HepG2 (cell line): ENCODE results near the gene TJAP1. TPM values are rescaled to one million over a fixed set of nuclear protein-coding genes. Genes with fewer than 3 reads are reported as not detected.

Source experiments
- ARNT2 ChIP-seq: sonication (generic); formaldehyde crosslinking; IDR thresholded peaks from 2 replicates; pipeline ENCODE4 v1.8.0; 2022; ENCODE audit warnings: mild to moderate bottlenecking, low read depth, missing genetic modification reagents, moderate library complexity
- CREB1 ChIP-seq, 2 experiments: fragments of 450-650 bp in 1 of 2; IDR thresholded peaks; 2 replicates each; pipeline ENCODE4 v1.6.1; 2016 to 2017; ENCODE audit warnings: control low read depth in 1 of 2, mild to moderate bottlenecking in 1 of 2, missing compliant biosample characterization in 1 of 2, missing genetic modification characterization in 1 of 2
- DPF2 ChIP-seq: sonication (generic); formaldehyde crosslinking; IDR thresholded peaks from 2 replicates; pipeline ENCODE4 v1.4.0; 2020; ENCODE audit warnings: mild to moderate bottlenecking, low read depth, missing genetic modification reagents, borderline replicate concordance
- FOSL1 ChIP-seq: sonication (generic); formaldehyde crosslinking; IDR thresholded peaks from 2 replicates; pipeline ENCODE4 v1.9.0; 2021; ENCODE audit warnings: missing genetic modification reagents, borderline replicate concordance
- FOXJ3 ChIP-seq: sonication (generic); formaldehyde crosslinking; IDR thresholded peaks from 2 replicates; pipeline ENCODE4 v1.4.0; 2020; ENCODE audit warnings: missing genetic modification reagents, mild to moderate bottlenecking, borderline replicate concordance
- FOXP4 ChIP-seq: sonication (generic); formaldehyde crosslinking; IDR thresholded peaks from 2 replicates; pipeline ENCODE4 v1.4.0; 2020; ENCODE audit warnings: missing genetic modification reagents
- GTF2F1 ChIP-seq: fragments of 150-350 bp; IDR thresholded peaks from 2 replicates; pipeline ENCODE4 v1.6.1; 2014; ENCODE audit warnings: low read length
- HIC2 ChIP-seq: sonication (generic); formaldehyde crosslinking; IDR thresholded peaks from 2 replicates; pipeline ENCODE4 v1.9.0; 2022; ENCODE audit warnings: low read depth, missing genetic modification reagents
- HMG20A ChIP-seq: IDR thresholded peaks from 2 replicates; pipeline ENCODE4 v1.6.1; 2016; ENCODE audit warnings: borderline replicate concordance
- KLF16 ChIP-seq, 2 experiments: sonication (generic) in 1 of 2; formaldehyde crosslinking in 1 of 2; IDR thresholded peaks; 2 replicates each; pipeline versions ENCODE4 v1.6.1 to v1.8.0; 2016 to 2023; ENCODE audit warnings: missing genetic modification reagents in 2 of 2, missing compliant biosample characterization in 1 of 2
- MED13 ChIP-seq: sonication (generic); formaldehyde crosslinking; IDR thresholded peaks from 2 replicates; pipeline ENCODE4 v1.5.0; 2020; ENCODE audit warnings: missing genetic modification reagents
- NFIC ChIP-seq: IDR thresholded peaks from 2 replicates; pipeline ENCODE4 v1.6.1; 2012; ENCODE audit warnings: mild to moderate bottlenecking, low read length, inconsistent platforms
- RBM22 ChIP-seq: fragments of 200-400 bp; formaldehyde crosslinking; optimal IDR thresholded peaks from 2 replicates; pipeline ENCODE3; 2017; ENCODE audit warnings: mild to moderate bottlenecking, low read length, moderate library complexity
- SKI ChIP-seq: fragments of 450-650 bp; IDR thresholded peaks from one replicate; pipeline ENCODE4 v1.6.1; 2018; ENCODE audit warnings: mild to moderate bottlenecking; ENCODE audit not compliant: partially characterized antibody
- TARDBP ChIP-seq: sonication (generic); formaldehyde crosslinking; IDR thresholded peaks from 2 replicates; pipeline ENCODE4 v1.8.0; 2022; ENCODE audit warnings: mild to moderate bottlenecking, missing genetic modification reagents
- TIGD3 ChIP-seq: sonication (generic); formaldehyde crosslinking; IDR thresholded peaks from 2 replicates; pipeline ENCODE4 v1.5.1; 2020; ENCODE audit warnings: mild to moderate bottlenecking, missing genetic modification reagents, borderline replicate concordance
- U2AF2 ChIP-seq: fragments of 200-400 bp; formaldehyde crosslinking; IDR thresholded peaks from 2 replicates; pipeline ENCODE4 v1.6.1; 2017; ENCODE audit warnings: low read depth, mild to moderate bottlenecking, low read length
- YEATS2 ChIP-seq: sonication (generic); formaldehyde crosslinking; IDR thresholded peaks from 2 replicates; pipeline ENCODE4 v1.4.0; 2020; ENCODE audit warnings: missing genetic modification reagents, borderline replicate concordance
- ZFYVE20 ChIP-seq: sonication (generic); formaldehyde crosslinking; IDR thresholded peaks from 2 replicates; pipeline ENCODE4 v1.8.0; 2023; ENCODE audit warnings: low read depth, mild to moderate bottlenecking, moderate library complexity, missing genetic modification reagents, borderline replicate concordance
- ZMYM4 ChIP-seq: sonication (generic); formaldehyde crosslinking; IDR thresholded peaks from 2 replicates; pipeline ENCODE4 v1.8.1; 2023; ENCODE audit warnings: mild to moderate bottlenecking, missing genetic modification reagents
- ZNF331 ChIP-seq: sonication (generic); formaldehyde crosslinking; IDR thresholded peaks from 2 replicates; pipeline ENCODE4 v1.4.0; 2020; ENCODE audit warnings: missing genetic modification reagents
- ZNF335 ChIP-seq: sonication (generic); formaldehyde crosslinking; IDR thresholded peaks from 2 replicates; pipeline ENCODE4 v1.4.0; 2020; ENCODE audit warnings: missing genetic modification reagents
- ZNF605 ChIP-seq: sonication (generic); formaldehyde crosslinking; IDR thresholded peaks from 2 replicates; pipeline ENCODE4 v1.8.0; 2022; ENCODE audit warnings: mild to moderate bottlenecking, missing genetic modification reagents
- ZNF660 ChIP-seq: sonication (generic); formaldehyde crosslinking; IDR thresholded peaks from 2 replicates; pipeline ENCODE4 v1.5.1; 2020; ENCODE audit warnings: mild to moderate bottlenecking, low read depth, missing genetic modification reagents, borderline replicate concordance
- polyA plus RNA-seq, 8 experiments: library from polyadenylated mRNA; depleted of rRNA in 3 of 8; stranded (reverse) in 7 of 8; unstranded in 1 of 8; fragments of >200 nt; fragmentation: Illumina TruSeq in 4 of 8; extraction: Trizol in 4 of 8; gene quantifications; 2 replicates each; pipeline versions ENCODE4 v1.2.1 to v1.2.3, GENCODE V29; 2011 to 2016; ENCODE audit warnings: low read depth in 4 of 8, missing spikeins in 1 of 8, mixed read lengths in 1 of 8; ENCODE audit not compliant: insufficient read depth in 1 of 8
- total RNA-seq, 5 experiments: library from RNA; depleted of rRNA; stranded (reverse); fragments of >200 nt; fragmentation: Illumina TruSeq; extraction: Trizol; gene quantifications; 2 replicates each; pipeline ENCODE4 v1.2.3, GENCODE V29; 2016; ENCODE audit warnings: low read depth in 1 of 5

Gene TJAP1
- total and polyA plus RNA-seq, 2 of the 13 experiments (the other 11 are each of a cell fraction or from before 2014, with no cell fraction given) = 15.7 to 41.6 TPM

GRCh38 chr6:43436577-43437282 is 40.6 kb upstream of the TJAP1 start (continued):
- TF ChIP-seq TIGD3 (CRISPR knock-in tag) (no peak), FOSL1 (peak; percentile 90), MED13 (CRISPR knock-in tag) (no peak), HIC2 (CRISPR knock-in tag) (peak; percentile 46; the same call in 1 of the 2 replicates), SKI (peak; percentile 79), ZMYM4 (CRISPR knock-in tag) (peak; percentile 29; the same call in 1 of the 2 replicates), ARNT2 (CRISPR knock-in tag) (0 out of 2 replicates have a peak, but pooled peaks have one; percentile 10), FOXP4 (CRISPR knock-in tag) (peak; percentile 84), NFIC (peak; percentile 99), DPF2 (CRISPR knock-in tag) (peak; percentile 50; the same call in 1 of the 2 replicates), YEATS2 (CRISPR knock-in tag) (peak; percentile 38; the same call in 1 of the 2 replicates), ZNF605 (CRISPR knock-in tag) (peak; percentile 94), ZNF660 (no peak), U2AF2 (no peak), ZFYVE20 (no peak), ZNF335 (peak; percentile 59; the same call in 1 of the 2 replicates), ZNF331 (peak; percentile 90), KLF16 (CRISPR knock-in tag; IDR thresholded peaks at IDR 0.05) (peak in 1 of 2 experiments; percentile 47; a peak in 1 of 4 replicates), GTF2F1 (0 out of 2 replicates have a peak, but pooled peaks have one; percentile 83), HMG20A (peak; percentile 88), RBM22 (peak; percentile 60), FOXJ3 (CRISPR knock-in tag) (peak; percentile 33; the same call in 1 of the 2 replicates), CREB1 (IDR thresholded peaks at IDR 0.05) (no peak), CREB1 (CRISPR knock-in tag; IDR thresholded peaks at IDR 0.05) (peak; percentile 44), TARDBP (CRISPR knock-in tag) (peak; percentile 81)
